Fibroblast of upper back skin (primary cell): Measurements from ENCODE around the gene TRPC4AP.

Source experiments
- DNase-seq: peaks from one replicate; pipeline ENCODE4 v3.0.0-alpha.2; 2013

TRPC4AP gene

DNA sequence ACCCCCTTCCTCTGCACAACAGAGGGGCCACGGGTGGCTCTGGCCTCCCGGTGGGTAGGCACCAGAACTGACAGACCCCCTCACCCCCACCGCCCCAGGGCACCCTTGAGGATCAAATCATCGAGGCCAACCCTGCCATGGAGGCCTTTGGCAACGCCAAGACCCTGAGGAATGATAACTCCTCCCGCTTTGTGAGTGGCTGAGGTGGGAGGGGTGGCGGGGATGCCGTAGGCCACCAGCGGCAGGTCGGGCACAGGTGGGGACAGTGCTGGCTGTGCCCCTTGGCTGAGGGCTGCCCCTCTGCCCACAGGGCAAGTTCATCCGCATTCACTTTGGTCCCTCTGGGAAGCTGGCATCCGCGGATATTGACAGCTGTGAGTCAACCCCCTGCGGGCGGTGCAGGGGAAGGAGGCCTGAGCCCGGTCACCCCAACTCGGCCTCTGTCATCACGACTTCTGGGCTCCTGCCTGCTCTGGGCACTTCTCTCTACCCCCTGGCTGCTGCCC is 107.8 kb downstream of the TRPC4AP start:
- DNase-seq, result no peak

DNA sequence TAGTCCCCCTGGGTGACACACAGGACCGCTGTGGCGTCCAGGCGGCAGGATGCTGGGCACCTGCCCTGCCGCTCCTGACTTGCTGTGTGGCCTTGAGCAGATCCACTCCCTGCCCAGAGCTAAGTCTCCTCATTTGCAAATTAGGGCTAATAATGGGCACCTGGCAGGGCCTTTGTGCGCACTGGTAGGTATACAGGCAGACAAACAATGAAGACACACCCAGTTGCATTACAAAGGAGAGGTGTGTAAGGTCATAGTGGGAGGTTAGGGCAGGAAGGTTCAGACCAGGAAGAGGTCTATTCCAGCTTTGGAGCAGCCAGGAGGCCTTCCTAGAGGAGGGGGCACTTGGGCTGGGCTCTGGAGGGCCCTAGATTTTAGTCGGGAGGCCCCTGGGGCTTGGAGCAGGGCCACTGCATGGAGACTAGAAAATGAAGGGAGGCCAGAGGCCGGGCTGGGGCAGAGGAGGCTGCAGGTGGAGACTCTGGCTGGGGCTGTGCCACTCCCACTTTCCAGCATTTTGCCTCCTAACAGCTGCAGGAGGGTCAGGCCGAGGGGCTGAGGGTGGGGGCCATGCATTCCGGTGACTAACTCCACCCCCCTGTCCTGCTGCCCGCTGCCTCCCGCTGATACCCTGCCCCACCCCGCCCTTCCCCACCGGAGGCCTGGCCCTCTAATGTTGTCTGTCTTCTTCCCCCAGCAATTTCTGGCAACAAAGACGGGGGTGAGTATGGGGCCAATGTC is 108.4 kb downstream of the TRPC4AP start:
- no peak for DNase-seq

DNA sequence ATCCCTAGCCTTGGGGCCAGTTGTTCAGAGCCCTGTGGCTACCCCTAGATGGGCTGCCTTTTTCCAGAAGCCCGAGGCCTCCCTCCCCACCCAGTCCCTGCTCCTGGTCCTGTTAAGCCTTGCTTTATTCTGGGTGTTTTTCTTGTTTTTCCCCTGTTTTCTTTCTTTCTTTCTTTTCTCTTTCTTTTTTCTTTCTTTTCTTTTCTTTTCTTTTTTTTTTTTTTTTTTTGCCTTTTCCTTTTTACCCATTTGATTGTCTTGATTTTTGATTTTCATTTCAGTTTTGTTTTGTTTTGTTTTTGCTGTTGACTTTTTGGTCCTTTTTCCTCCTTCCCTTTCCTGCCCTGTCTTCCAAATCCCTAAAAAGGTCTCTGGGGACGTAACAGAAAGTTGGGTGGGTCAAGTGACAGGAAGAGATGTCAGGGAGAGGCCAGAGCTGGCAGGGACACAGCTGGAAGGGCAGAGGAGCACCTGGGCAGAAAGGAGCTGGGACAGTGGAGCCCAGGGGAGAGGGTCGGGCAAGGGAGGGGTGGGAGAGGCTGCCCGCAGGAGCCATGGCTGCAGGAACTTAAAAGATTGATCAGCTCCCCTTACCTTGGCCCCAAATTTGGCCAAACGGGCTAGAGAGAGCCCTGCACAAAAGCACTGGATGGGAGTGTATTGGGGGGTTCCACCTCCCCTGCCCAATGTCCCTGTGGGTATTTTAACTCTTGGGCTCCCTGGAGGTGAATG is 109.4 kb downstream of the TRPC4AP start:
- DNase-seq, result no peak

DNA sequence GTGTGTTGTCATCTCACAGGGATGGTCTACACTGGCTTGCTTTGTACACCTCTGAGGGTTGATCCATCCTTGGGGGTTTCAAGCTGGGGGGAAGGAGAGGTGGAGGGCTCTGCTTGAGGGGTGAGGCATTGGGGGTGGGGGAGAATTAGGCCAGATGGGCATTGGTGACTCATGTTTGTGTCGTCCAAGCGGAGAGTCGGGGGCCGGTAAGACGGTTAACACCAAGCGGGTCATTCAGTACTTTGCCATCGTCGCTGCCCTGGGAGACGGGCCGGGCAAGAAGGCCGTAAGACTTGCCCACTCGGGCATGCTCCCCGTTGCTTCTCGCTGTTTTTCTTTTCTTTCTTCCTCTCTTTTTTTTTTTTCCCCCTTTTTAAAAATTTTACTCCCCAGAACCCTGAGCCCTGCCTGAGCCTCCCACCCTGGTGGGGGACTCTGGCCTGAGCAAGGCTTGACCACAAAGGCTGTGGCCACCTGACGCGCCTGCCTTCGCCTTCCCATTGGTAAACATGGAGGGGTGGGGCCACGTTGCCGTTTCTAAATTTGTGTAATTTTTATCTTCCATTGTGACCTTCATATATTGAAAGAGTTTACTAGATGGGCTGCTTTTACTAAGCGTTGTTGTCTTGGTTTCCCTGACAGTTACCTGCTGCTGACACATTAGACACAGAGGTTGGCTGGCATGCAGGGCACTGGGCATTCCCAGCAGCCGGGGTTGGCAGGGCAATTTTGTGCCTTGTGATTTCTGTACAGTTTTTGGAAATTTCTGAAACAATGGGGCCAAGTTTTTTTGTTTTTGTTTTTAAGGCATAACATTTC is 110.1 kb downstream of the TRPC4AP start:
- no peak for DNase-seq

DNA sequence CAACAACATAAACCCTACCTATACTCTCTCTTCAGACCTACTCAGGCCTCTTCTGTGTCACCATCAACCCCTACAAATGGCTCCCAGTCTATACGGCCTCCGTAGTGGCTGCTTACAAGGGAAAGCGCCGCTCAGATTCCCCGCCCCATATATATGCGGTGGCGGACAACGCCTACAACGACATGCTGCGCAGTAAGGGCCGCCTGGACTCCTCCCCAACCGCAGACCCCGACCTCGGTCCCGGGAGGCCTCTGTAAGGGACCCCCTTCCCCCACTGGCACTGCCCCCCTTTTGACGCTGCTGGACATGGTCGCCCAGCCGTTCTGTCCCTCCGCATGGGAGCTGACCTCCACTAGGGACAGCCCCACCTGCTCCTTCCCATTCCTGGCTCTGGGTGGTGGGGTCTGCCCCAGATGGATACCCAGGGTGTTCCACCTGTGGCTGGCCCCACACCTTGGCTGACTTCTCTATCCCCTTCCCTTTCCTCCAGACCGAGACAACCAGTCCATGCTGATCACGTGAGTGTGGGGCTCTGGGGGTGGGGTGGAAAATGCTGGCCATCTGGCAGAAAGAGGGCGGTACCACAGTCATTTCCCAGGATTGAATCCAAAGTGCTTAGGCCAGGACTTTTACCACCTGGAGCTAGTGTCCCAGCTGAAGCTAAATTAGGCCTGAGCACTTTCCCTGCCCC is 111.9 kb downstream of the TRPC4AP start:
- DNase-seq, result no peak

DNA sequence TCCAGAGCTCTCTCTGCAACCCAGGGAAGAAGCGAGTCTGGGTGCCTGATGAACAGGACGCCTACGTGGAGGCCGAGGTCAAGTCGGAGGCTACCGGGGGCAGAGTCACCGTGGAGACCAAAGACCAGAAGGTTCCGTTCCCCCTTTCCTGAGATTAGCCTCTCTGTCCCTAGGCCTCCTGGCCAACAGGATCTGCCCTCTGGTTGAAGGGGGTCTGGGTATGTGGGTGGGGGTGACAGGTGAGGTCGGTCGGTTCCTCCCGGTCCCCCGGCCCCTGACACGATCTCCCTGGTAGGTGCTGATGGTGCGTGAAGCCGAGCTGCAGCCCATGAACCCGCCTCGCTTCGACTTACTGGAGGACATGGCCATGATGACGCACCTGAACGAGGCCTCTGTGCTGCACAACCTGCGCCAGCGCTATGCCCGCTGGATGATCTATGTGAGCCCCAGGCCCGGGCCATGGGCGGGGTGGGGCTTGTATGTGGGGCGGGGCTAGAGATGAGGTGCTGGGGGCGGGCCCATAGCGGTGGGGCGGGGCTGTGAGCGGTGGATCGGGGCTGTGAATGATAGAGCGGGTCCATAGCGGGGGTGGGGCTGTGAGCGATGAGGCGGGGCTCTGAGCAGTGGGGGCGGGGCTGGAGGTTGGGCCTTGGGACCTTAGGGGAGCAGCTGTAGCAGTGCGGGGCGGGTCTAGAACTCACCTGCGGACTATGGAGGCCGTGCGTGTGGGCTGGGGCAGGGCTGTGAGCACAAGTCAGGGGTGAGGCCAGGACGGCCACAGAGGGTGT is 113.0 kb downstream of the TRPC4AP start:
- DNase-seq, result no peak

DNA sequence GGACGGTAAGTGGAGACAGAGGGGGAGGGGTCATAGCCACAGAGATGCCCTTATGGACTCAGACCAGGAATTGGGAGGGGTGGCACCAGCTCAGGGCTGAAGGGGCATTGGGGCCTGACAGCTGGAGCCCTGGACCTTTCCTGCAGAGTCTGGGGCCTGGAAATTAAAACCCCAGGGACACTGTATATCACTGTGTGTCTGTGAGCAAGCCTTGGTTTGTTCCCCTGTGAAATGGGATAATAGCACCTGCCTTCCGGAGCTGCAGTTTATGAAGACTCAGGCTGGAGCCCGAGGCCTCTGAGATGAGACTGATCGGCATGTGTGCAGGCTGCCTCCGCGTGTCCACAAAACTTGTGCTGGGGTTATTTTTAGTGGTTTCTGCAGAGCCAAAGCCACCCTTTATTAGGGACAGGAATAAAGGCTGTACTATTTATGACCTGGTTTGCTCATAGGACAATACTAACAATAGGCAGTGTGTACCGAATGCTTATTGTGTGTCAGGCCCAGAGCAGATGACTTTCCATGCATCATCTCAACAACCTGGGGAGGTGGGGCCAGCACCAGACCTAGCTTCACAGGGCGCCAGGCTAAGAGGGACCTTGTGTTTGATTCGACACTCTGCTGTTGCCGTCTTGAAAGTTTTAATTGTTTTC is 114.4 kb downstream of the TRPC4AP start:
- no peak for DNase-seq

DNA sequence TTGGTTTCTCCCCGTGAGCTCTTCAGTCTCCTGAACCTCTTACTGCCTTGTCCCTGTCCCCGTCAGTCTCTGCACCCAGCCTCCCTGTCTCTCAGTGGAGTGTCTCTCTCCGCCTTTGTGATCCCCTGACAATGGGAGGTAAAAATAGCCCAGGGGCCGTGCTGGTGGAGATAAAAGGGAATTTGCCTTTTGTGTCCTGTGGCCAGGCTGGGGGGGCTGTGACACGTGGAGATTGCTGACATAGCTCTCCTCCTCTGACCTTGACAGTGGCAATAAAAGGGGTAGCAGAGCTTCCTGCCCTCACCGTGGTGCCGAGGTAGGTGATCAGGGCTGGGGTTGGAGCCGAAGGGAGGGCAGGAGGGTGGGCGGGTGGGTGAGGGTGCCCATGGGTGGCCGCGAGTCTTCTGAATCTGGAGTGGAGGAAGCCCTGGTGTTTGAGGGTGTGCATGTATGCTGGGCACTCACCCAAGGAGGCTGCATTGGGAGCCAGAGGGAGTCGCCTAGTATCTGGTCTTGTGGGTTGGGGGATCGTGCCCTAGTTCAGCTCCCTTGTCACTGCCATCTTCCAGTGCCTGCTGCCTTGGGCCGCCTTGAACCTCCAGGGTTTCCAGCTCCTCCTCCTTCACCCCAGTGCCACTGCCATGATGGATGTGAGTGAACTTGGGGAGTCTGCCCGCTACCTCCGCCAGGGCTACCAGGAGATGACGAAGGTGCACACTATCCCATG is 115.1 kb downstream of the TRPC4AP start:
- DNase-seq, result no peak

DNA sequence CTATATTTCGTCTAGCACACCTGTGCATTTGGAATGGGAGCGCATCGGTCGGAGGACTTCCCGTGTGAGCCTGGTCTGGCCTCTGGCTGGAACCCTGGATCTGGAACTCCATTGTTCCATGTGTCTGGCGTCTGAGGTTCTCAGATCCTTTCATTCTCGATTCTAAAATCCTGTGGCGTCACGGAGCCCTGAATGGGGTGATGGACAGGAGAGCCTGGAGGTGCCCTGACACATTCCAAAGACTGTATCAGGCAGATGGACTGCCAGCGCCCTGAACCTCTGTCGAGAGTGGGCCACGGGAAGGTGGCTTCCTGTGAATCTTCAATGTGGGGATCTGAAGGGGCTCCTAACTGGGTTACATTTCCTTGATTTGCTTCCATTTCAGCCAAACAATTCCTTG is 116.3 kb downstream of the TRPC4AP start:
- DNase-seq, result no peak

DNA sequence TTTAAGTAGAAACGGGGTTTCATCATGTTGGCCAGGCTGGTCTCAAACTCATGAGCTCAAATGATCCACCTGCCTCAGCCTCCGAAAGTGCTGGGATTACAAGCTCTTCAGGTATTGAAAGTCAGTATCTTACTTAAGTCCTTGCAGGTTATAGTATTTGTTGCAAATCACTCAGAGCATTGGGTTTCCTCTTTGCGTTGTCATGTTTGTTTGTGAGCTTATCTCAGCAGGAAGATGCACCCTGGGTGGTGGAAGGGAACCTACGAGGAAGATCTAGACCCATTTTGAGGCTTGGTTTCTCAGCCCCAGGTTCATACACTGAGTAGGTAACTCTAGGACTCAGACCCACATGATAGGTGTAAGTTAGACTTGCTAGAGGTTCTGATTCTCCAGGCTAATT is 118.4 kb downstream of the TRPC4AP start:
- DNase-seq, result no peak

DNA sequence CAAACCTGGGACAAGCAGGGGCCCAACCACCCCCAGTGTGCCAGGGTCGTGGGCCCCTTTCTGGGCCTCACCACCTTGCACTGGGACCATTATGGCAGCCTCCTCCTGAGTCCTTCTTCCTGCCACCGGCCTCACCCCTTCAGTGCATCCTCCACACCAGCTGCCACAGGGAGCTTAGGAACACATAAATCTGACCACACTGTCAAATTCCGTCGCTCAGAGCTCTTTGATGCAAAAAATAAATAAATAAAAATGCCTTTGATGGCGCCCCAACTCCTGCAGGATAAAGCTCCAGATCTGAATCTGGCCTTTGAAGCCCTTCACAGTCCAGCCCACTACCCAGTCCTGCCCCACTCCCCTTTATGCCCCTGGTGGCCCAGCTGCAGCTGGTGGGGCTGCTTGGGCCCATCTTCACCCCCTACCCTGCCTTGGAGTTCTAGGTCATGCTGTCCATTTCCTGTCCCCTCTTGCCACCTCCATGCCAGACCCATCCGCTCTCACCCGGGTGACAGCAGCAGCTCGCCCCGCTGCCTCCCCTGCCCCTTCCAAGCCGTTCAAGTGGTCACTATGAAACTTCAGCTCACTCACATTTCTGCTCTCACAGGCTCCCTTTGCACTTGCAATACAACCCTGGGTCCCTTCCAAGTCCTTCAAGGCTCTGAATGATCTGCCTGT is 120.9 kb downstream of the TRPC4AP start:
- DNase-seq, result no peak

DNA sequence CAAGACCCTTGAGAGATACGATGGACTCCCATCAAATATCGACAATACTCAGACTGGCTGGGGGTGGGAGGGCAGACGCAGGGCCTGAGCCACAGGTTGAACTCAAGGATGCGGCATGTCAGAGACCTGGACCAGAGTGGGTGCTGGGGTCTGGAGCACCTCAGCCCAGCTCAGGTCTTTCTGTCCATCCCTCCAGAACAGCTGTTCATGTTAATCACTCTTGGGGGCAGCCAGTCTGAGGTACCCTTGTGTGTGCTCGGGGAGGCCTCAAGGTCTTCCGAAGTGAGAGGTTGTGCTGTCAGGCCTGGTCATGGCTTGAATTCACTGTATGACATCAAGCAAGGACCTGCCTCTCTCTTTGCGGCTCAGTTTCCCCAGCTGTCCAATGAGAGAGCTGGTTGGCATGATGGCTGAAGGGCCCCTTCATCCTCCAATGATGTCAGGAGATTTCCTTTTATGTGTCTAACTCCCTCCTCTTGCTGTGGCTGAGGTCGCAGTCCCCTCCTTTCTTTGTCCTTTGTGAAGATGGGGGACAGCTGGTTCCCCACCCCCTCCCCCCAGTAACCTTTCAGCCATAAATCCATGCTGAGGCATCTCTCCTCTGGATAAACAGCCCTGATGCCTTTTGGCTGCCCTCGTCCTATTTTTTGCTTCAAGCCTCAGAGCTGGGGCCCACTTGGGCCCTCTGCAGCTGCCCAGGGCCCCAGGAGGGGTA is 121.6 kb downstream of the TRPC4AP start:
- DNase-seq, result no peak

DNA sequence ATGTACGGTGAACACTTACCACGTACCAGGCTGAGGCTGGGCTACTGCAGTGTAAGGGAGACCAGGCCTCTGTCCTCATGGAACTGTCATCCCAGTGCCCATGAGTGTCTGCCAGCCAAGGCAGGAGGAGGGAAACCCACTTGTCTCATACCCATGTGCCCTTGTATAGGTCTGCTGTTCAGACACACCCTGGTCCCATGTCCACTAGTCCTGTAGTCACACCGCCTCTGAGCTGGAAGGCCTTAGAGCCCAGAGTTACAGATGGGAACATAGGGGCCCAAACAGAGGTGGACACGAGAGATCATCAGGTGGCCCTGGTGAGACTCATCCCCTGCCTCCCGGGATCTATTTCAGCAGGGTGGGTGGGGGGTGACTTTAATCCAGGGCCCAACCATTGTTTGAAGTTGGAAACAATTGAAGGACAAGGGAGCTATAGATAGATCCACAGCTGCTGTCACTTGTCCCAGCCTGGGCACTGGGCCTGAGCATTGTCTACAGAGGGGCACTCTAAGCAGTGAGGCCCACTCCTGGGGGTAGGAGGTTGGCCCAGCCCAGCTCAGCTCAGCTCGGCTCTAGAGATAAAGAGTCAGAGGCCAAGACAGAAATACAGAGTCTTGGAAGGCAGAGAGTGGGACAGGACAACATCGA is 122.3 kb downstream of the TRPC4AP start:
- no peak for DNase-seq

DNA sequence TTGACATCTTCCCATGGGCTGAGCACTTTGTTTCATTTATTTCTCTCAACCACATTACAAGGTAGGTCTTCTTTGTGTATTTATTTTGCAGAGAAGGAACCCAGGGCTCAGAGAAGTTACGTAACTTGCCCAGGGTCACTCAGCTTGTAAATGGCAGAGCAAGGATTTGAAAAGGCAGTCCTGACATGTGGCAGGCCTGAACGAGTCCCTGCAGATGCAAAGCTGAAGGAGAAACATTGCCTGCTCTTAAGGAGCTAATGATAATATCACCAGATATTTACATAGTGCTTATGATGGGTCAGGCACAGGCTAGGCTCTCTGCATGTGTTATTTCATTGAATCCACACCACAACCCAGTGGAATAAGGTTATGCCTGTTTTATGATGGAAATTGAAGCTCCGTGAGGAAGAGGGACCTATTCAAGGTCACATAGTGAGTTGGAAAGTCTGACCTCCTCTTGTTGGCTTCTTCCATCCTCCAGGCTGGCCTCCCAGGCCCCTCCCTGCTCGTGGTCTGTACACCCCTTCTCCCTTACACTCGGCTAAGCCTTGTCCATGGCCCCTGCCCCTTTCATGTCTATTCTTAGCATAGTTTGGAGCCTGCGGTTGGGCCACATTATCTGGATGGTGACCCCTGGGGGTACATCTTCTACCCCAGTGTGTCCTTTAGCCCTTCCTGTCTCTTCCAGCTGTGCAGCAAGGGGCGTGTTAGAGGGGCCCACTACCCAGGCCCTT is 124.4 kb downstream of the TRPC4AP start:
- no peak for DNase-seq

DNA sequence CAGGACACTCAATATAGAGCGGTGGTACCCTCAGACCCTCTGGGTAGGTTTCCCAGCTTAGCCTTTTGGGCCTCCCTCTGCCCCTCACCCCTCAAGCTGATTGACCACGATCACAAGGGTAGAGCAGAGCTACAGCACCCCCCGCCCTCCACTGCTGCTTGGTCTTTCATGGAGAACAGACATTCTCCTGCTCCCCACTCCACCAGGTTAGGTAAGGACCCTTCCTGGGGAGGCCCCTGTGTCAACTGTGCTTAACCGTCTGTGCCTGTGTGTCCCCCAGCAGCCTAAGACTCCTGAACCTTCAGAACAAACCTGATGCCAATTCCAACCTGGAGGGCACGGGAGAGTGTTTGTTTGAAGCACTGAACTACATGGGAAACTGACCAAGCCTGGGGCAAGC is 125.2 kb downstream of the TRPC4AP start:
- no peak for DNase-seq

DNA sequence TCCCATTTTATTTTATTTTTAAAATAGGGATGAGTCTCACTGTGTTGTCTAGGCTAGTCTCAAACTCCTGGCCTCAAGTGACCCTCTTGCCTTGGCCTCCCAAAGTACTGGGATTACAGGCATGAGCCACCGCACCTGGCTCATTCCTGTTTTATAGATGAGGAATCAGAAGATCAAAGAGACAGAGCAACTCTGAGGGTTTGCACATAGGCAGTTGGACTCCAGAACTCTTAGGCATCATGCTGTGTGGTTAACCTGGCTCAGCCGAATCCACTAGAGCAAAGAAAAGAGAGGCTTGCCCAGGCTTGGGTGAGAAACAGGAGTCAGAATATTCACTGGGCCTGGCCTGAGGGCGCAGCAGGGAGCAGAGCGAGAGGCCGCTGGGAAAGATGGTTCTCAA is 127.6 kb downstream of the TRPC4AP start:
- DNase-seq, result no peak

DNA sequence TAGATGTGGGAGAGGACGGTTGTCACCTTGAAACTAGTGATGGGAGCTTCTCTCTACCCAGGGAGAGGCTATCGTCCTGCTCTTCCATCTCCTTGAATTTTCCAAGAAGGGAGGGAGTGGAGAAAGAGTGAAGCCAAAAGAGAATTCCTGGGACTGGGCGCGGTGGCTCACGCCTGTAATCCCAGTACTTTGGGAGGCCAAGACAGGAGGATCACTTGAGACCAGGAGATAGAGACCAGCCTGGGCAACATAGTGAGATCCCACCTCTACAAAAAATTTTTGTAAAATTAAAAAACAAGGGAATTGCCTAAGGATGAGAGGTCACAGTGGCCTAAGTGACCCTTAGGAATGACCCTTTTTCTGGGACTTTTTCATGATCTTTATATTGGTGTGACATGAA is 128.1 kb downstream of the TRPC4AP start:
- DNase-seq, result no peak

DNA sequence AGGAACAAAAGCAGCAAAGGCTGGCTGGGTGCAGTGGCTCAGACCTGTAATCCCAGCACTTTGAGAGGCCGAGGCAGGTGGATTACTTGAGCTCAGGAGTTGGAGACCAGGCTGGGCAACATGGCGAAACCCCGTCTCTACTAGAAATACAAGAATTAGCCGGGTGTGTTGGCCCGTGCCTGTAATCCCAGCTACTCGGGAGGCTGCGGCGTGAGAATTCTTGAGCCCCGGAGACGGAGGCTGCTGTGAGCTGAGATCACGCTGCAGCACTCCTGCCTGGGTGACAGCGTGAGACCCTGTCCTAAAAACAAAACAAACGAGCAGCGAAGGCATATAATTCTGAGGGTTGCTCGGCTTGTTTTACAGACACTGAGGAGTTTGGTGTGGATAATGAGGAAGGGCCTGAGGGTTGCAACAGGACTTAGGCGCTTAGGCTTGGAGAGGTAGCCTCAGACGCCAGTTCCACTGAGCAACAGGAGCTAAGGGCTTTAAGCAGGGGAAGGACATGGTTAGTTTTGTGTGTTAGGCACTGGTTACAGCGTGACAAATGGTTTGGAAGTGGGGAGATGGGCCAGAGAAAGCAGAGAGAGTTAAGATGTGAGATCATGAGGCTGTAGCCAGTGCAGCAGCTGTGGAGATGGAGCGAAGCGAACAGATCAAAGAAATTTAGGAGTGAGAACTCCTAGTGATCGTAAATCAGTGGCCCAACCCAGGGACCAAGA is 135.7 kb downstream of the TRPC4AP start:
- no peak for DNase-seq
